Uterus (tissue), 2 donors: ENCODE measurements around the gene FGF11.

Experiments
- CTCF ChIP-seq, 4 experiments: fragments of 200-600 bp in 2 of 4; fragments of 450-650 bp in 2 of 4; sonication (generic) in 2 of 4; IDR thresholded peaks; one replicate each; pipeline ENCODE4 v1.5.1; 2016 to 2019; ENCODE audit warnings: antibody characterized with exemption in 4 of 4, mild to moderate bottlenecking in 2 of 4, moderate library complexity in 1 of 4
- POLR2A ChIP-seq, 2 donors: fragments of 450-650 bp; IDR thresholded peaks; one replicate each; pipeline ENCODE4 v1.6.1; 2016; ENCODE audit warnings: antibody characterized with exemption in 2 of 2, mild to moderate bottlenecking in 1 of 2, moderate library complexity in 1 of 2

GRCh38 chr17:7468290-7468689, 29.0 kb downstream of the FGF11 start:
- TF ChIP-seq CTCF (IDR thresholded peaks at IDR 0.05): no peak
- TF ChIP-seq POLR2A (IDR thresholded peaks at IDR 0.05): no peak
